ENCODE results near the gene HCFC1.

DNA sequence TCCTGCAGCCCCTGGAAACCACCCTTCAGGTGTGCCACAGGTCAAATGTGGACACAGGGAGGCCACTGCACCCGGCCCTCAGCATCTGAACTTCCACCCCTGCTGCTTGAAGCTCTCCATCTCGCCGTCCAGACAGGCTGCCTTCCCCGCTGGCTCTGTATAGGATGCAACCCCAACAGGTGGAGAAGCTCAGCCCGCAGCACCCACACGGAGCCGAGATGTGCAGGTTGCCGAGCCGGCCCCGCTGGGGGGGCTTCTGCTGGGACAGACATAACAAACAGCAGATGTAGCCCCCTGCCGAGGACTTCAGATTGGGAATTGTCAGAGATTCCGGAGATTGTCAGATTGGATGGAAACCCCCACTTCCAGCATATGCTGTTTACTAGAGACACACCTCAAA lies 21.5 kb upstream of the HCFC1 start:
- no peak for TF ChIP-seq CTCF (IDR thresholded peaks at IDR 0.05; ENCODE audit: low read length)
- TF ChIP-seq EZH2 (optimal IDR thresholded peaks at IDR 0.05; ENCODE audit: low read depth, low read length): no peak
